Adrenal gland (tissue), 12 donors: ENCODE measurements around the gene DNAL1. TPM values are rescaled to one million over a fixed set of nuclear protein-coding genes. Genes with fewer than 3 reads are reported as not detected.
A peak's percentile ranks its signal among the peaks of the same experiment; 100 is the strongest.

Experiments
- DNase-seq, 7 donors: peaks; one replicate each; pipeline ENCODE4 v3.0.0-alpha.2; 2019 to 2020
- H3K27ac ChIP-seq, 5 donors: fragments of 200-600 bp; sonication (generic) in 4 of 5; 1 replicate in 3 of 5; 2 replicates in 2 of 5; pipeline versions ENCODE4 v1.5.1 to v1.8.0; 2016 to 2020; ENCODE audit warnings: mild to moderate bottlenecking in 1 of 5
- H3K27me3 ChIP-seq: fragments of 200-600 bp; 2 replicates; pipeline ENCODE4 v1.8.0; 2021
- H3K36me3 ChIP-seq, 2 donors: fragments of 200-600 bp; replicated peaks in 1 of 2; 1 replicate in 1 of 2; 2 replicates in 1 of 2; pipeline versions ENCODE4 v1.5.1 to v1.8.0; 2018 to 2022
- H3K4me1 ChIP-seq, 2 donors: fragments of 200-600 bp; replicated peaks in 1 of 2; 1 replicate in 1 of 2; 2 replicates in 1 of 2; pipeline versions ENCODE4 v1.5.1 to v1.8.0; 2018 to 2021
- H3K4me3 ChIP-seq, 4 donors: fragments of 200-600 bp; sonication (generic) in 3 of 4; one replicate each; pipeline ENCODE4 v1.5.1; 2016 to 2018
- H3K9me3 ChIP-seq, 3 donors: fragments of 200-600 bp; sonication (generic) in 1 of 3; replicated peaks in 1 of 3; 1 replicate in 2 of 3; 2 replicates in 1 of 3; pipeline versions ENCODE4 v1.5.1 to v1.8.0; 2016 to 2021
- POLR2A ChIP-seq, 2 donors: fragments of 450-650 bp; IDR thresholded peaks; one replicate each; pipeline ENCODE4 v1.6.1; 2017; ENCODE audit warnings: antibody characterized with exemption in 2 of 2, mild to moderate bottlenecking in 2 of 2, moderate library complexity in 1 of 2
- WGBS, 4 donors: extraction: QIAGEN DNeasy Blood & Tissue Kit in 2 of 4; methylation state at CpG; one replicate each; pipeline versions ENCODE4 v1.1.5 to v1.1.7; 2013 to 2017; 5-methylcytosine and 5-hydroxymethylcytosine counted together
- intact Hi-C, 2 donors: fragments of 100-400 bp; cut with DNase I; formaldehyde crosslinking; loops; one replicate each; pipeline versions ENCODE4 v1.14.1 to v1.15.0; 2022 to 2023
- polyA plus RNA-seq, 3 donors: library from polyadenylated mRNA; stranded (reverse); fragments of 200-250 nt in 2 of 3; fragments of 350-450 nt in 1 of 3; fragmentation: Illumina TruSeq in 1 of 3; extraction: RNeasy Lipid Tissue Mini Kit (QIAGEN cat#74804) in 1 of 3; gene quantifications; one replicate each; pipeline ENCODE4 v1.2.3, GENCODE V29; 2013 to 2014
- total RNA-seq, 9 donors: library from RNA; depleted of rRNA in 4 of 9; stranded (reverse); fragments of >200 nt in 4 of 9; fragments of 120-200 nt in 1 of 9; fragmentation: NEBNext Ultra II Directional in 1 of 9; extraction: Animal tissue kit (Norgen Biotek cat#: 25700) in 1 of 9; gene quantifications; one replicate each; pipeline versions ENCODE4 v1.1.0 to v1.2.4, GENCODE V29; 2013 to 2023
- TF ChIP-seq, protein P1 (sequence below), 6 experiments: fragments of 450-650 bp in 4 of 6; fragments of 200-600 bp in 2 of 6; sonication (generic) in 1 of 6; IDR thresholded peaks; 1 replicate in 5 of 6; 2 replicates in 1 of 6; pipeline versions ENCODE4 v1.5.1 to v1.8.0; 2016 to 2021; ENCODE audit warnings: antibody characterized with exemption in 6 of 6, mild to moderate bottlenecking in 2 of 6, moderate library complexity in 1 of 6
- donor health status: healthy with polysubstance abuse.
- donor health status: Bipolar disorder and iron deficiency.
- donor health status: DM: yes; HTN: yes; CAD: no.
- donor health status: DM: no; HTN: no; CAD: no.
- donor health status: DM: no; HTN: no; CAD: no.
- donor health status: DM: yes; HTN: yes; CAD: no.

The DNAL1 gene
- total and polyA plus RNA-seq, 12 donors: 3.6 to 24.2 (median 13.0) TPM

DNA sequence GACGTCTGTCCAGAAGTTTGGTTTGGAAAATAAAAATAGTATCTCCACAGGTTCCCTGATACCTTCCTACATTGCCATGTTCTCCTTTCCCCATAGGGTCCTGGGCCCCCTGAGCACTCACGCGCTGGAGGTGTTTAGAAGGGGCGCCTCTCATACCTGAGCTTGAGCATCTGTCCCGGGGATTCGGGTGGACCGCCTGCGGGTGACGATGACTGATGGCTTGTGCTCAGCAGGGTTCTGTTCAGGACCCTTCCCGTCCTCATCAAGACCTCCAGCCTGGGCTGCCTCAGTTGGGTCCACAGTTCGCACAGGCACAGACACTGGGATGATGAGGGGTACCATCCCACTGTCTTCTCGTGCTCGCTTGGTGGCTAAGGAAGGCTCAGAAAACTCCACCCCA lies 92.1 kb downstream of the DNAL1 start:
- DNase-seq: peak in 1 of 7 donors; percentile 13
- peaks cover 0 to 65% of the 10 kb centered on the region in 2 donors for H3K36me3 ChIP-seq
- peaks cover 20 to 25% of the 10 kb centered on the region in 2 donors for H3K4me1 ChIP-seq
- H3K9me3 ChIP-seq: no peaks in the 10 kb centered on the region
- no peaks in the 10 kb centered on the region for H3K27me3 ChIP-seq
- no peak overlapping the region for H3K27ac ChIP-seq
- no peak overlapping the region for H3K4me3 ChIP-seq
- intact Hi-C loops: no loop called here
- WGBS, 4 donors: 83 to 91% (median 91%) methylated on average over 13 of the region's 13 CpGs
- TF ChIP-seq, protein P1, sequence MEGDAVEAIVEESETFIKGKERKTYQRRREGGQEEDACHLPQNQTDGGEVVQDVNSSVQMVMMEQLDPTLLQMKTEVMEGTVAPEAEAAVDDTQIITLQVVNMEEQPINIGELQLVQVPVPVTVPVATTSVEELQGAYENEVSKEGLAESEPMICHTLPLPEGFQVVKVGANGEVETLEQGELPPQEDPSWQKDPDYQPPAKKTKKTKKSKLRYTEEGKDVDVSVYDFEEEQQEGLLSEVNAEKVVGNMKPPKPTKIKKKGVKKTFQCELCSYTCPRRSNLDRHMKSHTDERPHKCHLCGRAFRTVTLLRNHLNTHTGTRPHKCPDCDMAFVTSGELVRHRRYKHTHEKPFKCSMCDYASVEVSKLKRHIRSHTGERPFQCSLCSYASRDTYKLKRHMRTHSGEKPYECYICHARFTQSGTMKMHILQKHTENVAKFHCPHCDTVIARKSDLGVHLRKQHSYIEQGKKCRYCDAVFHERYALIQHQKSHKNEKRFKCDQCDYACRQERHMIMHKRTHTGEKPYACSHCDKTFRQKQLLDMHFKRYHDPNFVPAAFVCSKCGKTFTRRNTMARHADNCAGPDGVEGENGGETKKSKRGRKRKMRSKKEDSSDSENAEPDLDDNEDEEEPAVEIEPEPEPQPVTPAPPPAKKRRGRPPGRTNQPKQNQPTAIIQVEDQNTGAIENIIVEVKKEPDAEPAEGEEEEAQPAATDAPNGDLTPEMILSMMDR (IDR thresholded peaks at IDR 0.05): no peak
- TF ChIP-seq POLR2A (IDR thresholded peaks at IDR 0.05): no peak

DNA sequence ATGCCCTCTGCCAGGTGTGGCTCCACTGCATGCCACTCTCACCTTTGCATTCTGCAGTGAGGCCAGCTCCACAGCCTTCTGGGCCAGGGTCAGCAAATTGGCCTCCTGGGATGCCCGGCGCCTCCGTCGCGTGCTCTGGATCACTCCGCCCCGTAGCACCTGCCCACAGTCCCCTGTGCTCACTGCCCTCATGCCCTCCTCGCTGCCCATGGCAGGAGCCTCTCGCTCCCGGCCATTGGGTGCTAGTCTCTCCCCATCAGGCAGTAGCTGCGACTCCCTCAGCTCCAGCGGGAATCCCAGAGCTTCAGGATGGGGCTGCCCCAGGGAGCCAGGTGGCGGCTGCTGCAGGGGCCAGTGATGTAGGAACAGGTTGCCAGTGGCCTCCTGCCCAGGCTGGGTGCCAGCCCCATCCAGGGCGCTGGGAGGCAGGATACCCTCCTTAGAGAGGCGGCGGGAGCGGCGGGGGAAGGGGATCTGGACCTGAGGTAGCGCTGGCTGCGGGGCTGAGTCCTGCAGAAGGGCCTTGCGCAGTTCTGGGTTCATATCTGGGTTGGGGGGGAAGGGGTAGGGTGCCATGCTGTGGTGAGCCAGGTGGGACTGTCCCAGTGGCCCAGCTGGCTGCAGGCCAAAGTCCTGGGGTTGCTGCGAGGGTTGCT lies 93.9 kb downstream of the DNAL1 start:
- WGBS, 4 donors: 72 to 97% (median 95%) methylated on average over 7 to 22 of the region's 22 CpGs
- H3K4me3 ChIP-seq: no peak overlapping the region
- H3K9me3 ChIP-seq: no peaks in the 10 kb centered on the region
- H3K27ac ChIP-seq: peak overlapping the region in 2 of 5 donors; percentile 8 to 90
- DNase-seq: peak in 1 of 7 donors; percentile 17
- TF ChIP-seq, protein P1 (IDR thresholded peaks at IDR 0.05): no peak
- no peak for TF ChIP-seq POLR2A (IDR thresholded peaks at IDR 0.05)
- H3K36me3 ChIP-seq: peaks cover 0 to 59% of the 10 kb centered on the region in 2 donors
- H3K27me3 ChIP-seq: no peaks in the 10 kb centered on the region
- intact Hi-C loops: no loop called here
- H3K4me1 ChIP-seq: peaks cover 37 to 43% of the 10 kb centered on the region in 2 donors

DNA sequence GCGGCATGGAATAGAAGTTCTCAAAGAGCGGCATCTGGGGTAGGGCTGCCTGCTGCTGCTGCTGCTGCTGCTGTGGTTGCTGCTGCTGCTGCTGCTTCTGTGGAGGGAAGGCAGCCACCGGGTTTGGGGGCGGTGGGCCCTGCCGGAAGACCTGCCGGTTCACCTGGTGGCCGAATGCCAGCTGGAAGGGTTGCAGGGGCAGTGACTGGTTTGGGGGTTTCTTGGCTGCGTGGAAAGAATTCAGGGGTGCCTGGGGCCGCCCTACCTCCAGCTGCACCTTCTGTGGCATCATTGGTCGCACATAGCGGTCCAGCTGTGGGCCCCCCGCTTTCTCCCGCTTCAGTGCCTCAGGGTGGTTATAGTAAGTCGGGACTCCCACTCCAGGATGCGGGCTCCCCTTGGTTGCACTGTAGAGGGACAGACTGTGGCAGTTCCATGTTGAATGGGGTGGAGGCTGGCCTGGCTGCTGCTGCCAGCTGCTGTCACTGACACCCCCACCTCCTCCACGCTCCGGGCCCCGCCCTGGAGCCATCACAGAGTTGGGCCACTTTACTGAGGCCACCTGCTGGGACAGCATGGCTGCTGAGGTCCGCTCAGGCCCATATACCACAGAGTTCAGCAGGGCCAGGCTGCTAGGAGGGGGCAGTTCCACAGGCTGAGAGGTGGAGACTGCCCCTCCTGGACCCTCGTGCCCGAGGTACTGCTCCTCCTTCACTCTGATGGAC lies 94.5 kb downstream of the DNAL1 start:
- no peaks in the 10 kb centered on the region for H3K9me3 ChIP-seq

More for the DNA sequence above, 94.5 kb downstream of the DNAL1 start:
- Histone ChIP-seq H3K27ac (peak overlapping the region in 3 of 5 donors; percentile 71 to 90 (median 86)), H3K4me1 (peaks cover 44 to 50% of the 10 kb centered on the region in 2 donors), H3K36me3 (peaks cover 0 to 54% of the 10 kb centered on the region in 2 donors), H3K27me3 (no peaks in the 10 kb centered on the region), H3K4me3 (no peak overlapping the region)
- WGBS, 4 donors: 87 to 90% (median 89%) methylated on average over 8 to 21 of the region's 21 CpGs
- no peak for DNase-seq
- intact Hi-C loops: no loop called here
- no peak for TF ChIP-seq POLR2A (IDR thresholded peaks at IDR 0.05)
- TF ChIP-seq, protein P1 (IDR thresholded peaks at IDR 0.05): no peak
